IMR-90 (cell line): ENCODE results near the gene KLHL2. TPM values are rescaled to one million over a fixed set of nuclear protein-coding genes. Genes with fewer than 3 reads are reported as not detected.

ENCODE experiments used
- ATAC-seq: fragments of 200-7000 bp; cut with Tn5 transposase; 2 replicates; pipeline ENCODE4 v1.9.1; 2020; ENCODE audit warnings: low read depth, mild to moderate bottlenecking, moderate library complexity
- BruUV-seq: library from RNA; stranded (reverse); fragments of 400-500 nt; replicated peaks from 2 replicates; lab custom pipeline; 2021; lab: Mats Ljungman, UMichigan
- CTCF ChIA-PET: fragments of 300-600 bp; formaldehyde crosslinking; extraction: SDS; loops from one replicate; lab custom pipeline; 2021; ENCODE audit warnings: antibody characterized with exemption; lab: Yijun Ruan, JAX
- POLR2A ChIA-PET: fragments of 300-600 bp; sonication (Branson Sonifier 250); formaldehyde crosslinking; loops from one replicate; lab custom pipeline; 2022; ENCODE audit warnings: antibody characterized with exemption; ENCODE audit not compliant: unreplicated experiment; lab: Charles Lee
- DNase-seq: peaks from one replicate; pipeline ENCODE4 v3.0.0; 2013
- H2AFZ ChIP-seq: replicated peaks from 2 replicates; pipeline ENCODE3; 2013; ENCODE audit warnings: low read length, mild to moderate bottlenecking; ENCODE audit not compliant: poor library complexity
- H2AK5ac ChIP-seq: 2 replicates; pipeline ENCODE4 v1.6.1; 2013; ENCODE audit warnings: low read depth, low read length, inconsistent platforms
- H2AK9ac ChIP-seq: replicated peaks from 2 replicates; pipeline ENCODE3; 2013; ENCODE audit warnings: mild to moderate bottlenecking, low read depth, low read length, moderate library complexity; ENCODE audit not compliant: poor library complexity
- H2BK120ac ChIP-seq: 2 replicates; pipeline ENCODE4 v1.6.1; 2013; ENCODE audit warnings: low read depth, low read length, inconsistent platforms
- H2BK15ac ChIP-seq: 3 replicates; pipeline ENCODE4 v1.6.1; 2013; ENCODE audit warnings: low read depth, low read length, inconsistent platforms
- H2BK20ac ChIP-seq: 2 replicates; pipeline ENCODE4 v1.6.1; 2013; ENCODE audit warnings: low read depth, mild to moderate bottlenecking, inconsistent platforms, low read length, moderate library complexity
- H2BK5ac ChIP-seq: 2 replicates; pipeline ENCODE4 v1.6.1; 2013; ENCODE audit warnings: mild to moderate bottlenecking, low read depth, low read length, inconsistent platforms; ENCODE audit not compliant: poor library complexity, severe bottlenecking
- H3K14ac ChIP-seq: replicated peaks from 2 replicates; pipeline ENCODE4 v1.6.1; 2013; ENCODE audit warnings: low read depth, low read length, inconsistent platforms
- H3K18ac ChIP-seq: 2 replicates; pipeline ENCODE4 v1.6.1; 2013; ENCODE audit warnings: low read depth, low read length, control low read depth
- H3K23ac ChIP-seq: 2 replicates; pipeline ENCODE4 v1.6.1; 2013; ENCODE audit warnings: low read depth, low read length, inconsistent platforms
- H3K27ac ChIP-seq: 2 replicates; pipeline ENCODE4 v1.5.1; 2013; ENCODE audit warnings: mild to moderate bottlenecking, control low read depth, low read length; ENCODE audit not compliant: insufficient read depth
- H3K27me3 ChIP-seq: 2 replicates; pipeline ENCODE4 v1.6.1; 2013; ENCODE audit warnings: low read length; ENCODE audit not compliant: control insufficient read depth, insufficient read depth
- H3K36me3 ChIP-seq: 2 replicates; pipeline ENCODE4 v1.6.1; 2013; ENCODE audit warnings: low read length, mixed read lengths; ENCODE audit not compliant: control insufficient read depth, insufficient read depth
- H3K4ac ChIP-seq: 2 replicates; pipeline ENCODE4 v1.6.1; 2013; ENCODE audit warnings: low read depth, low read length, inconsistent platforms
- H3K4me1 ChIP-seq: 2 replicates; pipeline ENCODE4 v1.6.1; 2013; ENCODE audit warnings: low read length, mixed read lengths; ENCODE audit not compliant: control insufficient read depth, insufficient read depth
- H3K4me2 ChIP-seq: 2 replicates; pipeline ENCODE4 v1.6.1; 2013; ENCODE audit warnings: low read depth, mild to moderate bottlenecking, control low read depth, low read length, moderate library complexity
- H3K4me3 ChIP-seq: 2 replicates; pipeline ENCODE4 v1.5.1; 2013; ENCODE audit warnings: low read depth, mild to moderate bottlenecking, control low read depth, low read length, moderate library complexity; ENCODE audit not compliant: insufficient read depth
- H3K56ac ChIP-seq: 2 replicates; pipeline ENCODE4 v1.6.1; 2013; ENCODE audit warnings: low read length, inconsistent platforms; ENCODE audit not compliant: insufficient read depth; ENCODE audit errors: extremely low read depth
- H3K79me1 ChIP-seq, 2 experiments: 2 replicates each; pipeline ENCODE4 v1.6.1; 2013; ENCODE audit warnings: low read length in 2 of 2, inconsistent platforms in 1 of 2, low read depth in 1 of 2
- H3K9ac ChIP-seq: 2 replicates; pipeline ENCODE4 v1.6.1; 2013; ENCODE audit warnings: low read depth, low read length, control low read depth
- H3K9me1 ChIP-seq: 2 replicates; pipeline ENCODE4 v1.6.1; 2013; ENCODE audit warnings: low read length, inconsistent platforms; ENCODE audit not compliant: insufficient read depth
- H3K9me3 ChIP-seq: 2 replicates; pipeline ENCODE4 v1.6.1; 2013; ENCODE audit warnings: low read length; ENCODE audit not compliant: control insufficient read depth, insufficient read depth
- H4K20me1 ChIP-seq: 2 replicates; pipeline ENCODE4 v1.6.1; 2013; ENCODE audit warnings: low read length, inconsistent platforms; ENCODE audit not compliant: insufficient read depth
- H4K5ac ChIP-seq: 2 replicates; pipeline ENCODE4 v1.6.1; 2013; ENCODE audit warnings: mild to moderate bottlenecking, low read depth, low read length, control low read depth
- H4K8ac ChIP-seq, 2 experiments: 2 replicates each; pipeline ENCODE4 v1.6.1; 2013; ENCODE audit warnings: low read depth in 2 of 2, low read length in 2 of 2, control low read depth in 1 of 2, inconsistent platforms in 1 of 2
- H4K91ac ChIP-seq: 2 replicates; pipeline ENCODE4 v1.6.1; 2013; ENCODE audit warnings: low read depth, low read length, inconsistent platforms; ENCODE audit not compliant: insufficient read depth
- CEBPB ChIP-seq: IDR thresholded peaks from 2 replicates; pipeline ENCODE4 v1.6.1; 2012; ENCODE audit warnings: low read depth, low read length, improper control_type of control experiment
- MAZ ChIP-seq: IDR thresholded peaks from 2 replicates; pipeline ENCODE4 v1.6.1; 2012; ENCODE audit warnings: low read depth, mild to moderate bottlenecking, low read length, improper control_type of control experiment, moderate library complexity, borderline replicate concordance
- WGBS, 2 experiments: methylation state at CpG; one replicate each; pipeline versions ENCODE4 v1.1.5 to v1.1.7; 2013; ENCODE audit warnings: missing lambda C conversion rate in 2 of 2; ENCODE audit not compliant: insufficient read length in 1 of 2; ENCODE audit errors: extremely low coverage in 2 of 2; 5-methylcytosine and 5-hydroxymethylcytosine counted together
- dilution Hi-C: fragments of 300-500 bp; cut with HindIII; formaldehyde crosslinking; loops from one replicate; pipeline ENCODE4 v1.14.3; 2018; ENCODE audit warnings: low sequenced_read_pairs; ENCODE audit not compliant: unreplicated experiment
- in situ Hi-C: fragments of 300-500 bp; cut with MboI; formaldehyde crosslinking; loops from 3 replicates; pipeline ENCODE4 v1.14.3; 2019; ENCODE audit warnings: low sequenced_read_pairs, inconsistent platforms, mixed read lengths
- intact Hi-C: fragments of 100-400 bp; cut with micrococcal nuclease; formaldehyde crosslinking; loops from 2 replicates; pipeline ENCODE4 v1.10.0; 2022
- polyA plus RNA-seq, 3 experiments: library from polyadenylated mRNA; depleted of rRNA; stranded (reverse); fragments of >200 nt; gene quantifications; 2 replicates each; pipeline ENCODE4 v1.2.3, GENCODE V29; 2012; ENCODE audit warnings: low replicate concordance in 1 of 3
- total RNA-seq: library from RNA; depleted of rRNA; stranded (reverse); fragments of >200 nt; gene quantifications from 2 replicates; pipeline ENCODE4 v1.2.3, GENCODE V29; 2012

KLHL2 gene
- total and polyA plus RNA-seq, 2 of the 4 experiments (the other 2 are of a cell fraction): 11.0 to 12.4 TPM

GRCh38 chr4:165369522-165369921 lies 162.2 kb downstream of the KLHL2 start:
- in situ Hi-C loops: no loop called here
- POLR2A ChIA-PET: no interaction called here

More at GRCh38 chr4:165369522-165369921, 162.2 kb downstream of the KLHL2 start:
- Histone ChIP-seq H2BK15ac (no peak overlapping the region), H3K4me2 (no peak overlapping the region), H3K9me1 (no peaks in the 10 kb centered on the region), H3K4ac (no peak overlapping the region), H2AK9ac (no peak overlapping the region), H3K9ac (no peak overlapping the region), H3K36me3 (no peaks in the 10 kb centered on the region), H3K18ac (no peak overlapping the region), H3K27ac (no peak overlapping the region), H2AFZ (no peak overlapping the region), H3K9me3 (no peaks in the 10 kb centered on the region), H3K79me1 (no peaks in the 10 kb centered on the region), H4K5ac (no peak overlapping the region), H4K8ac (no peak overlapping the region), H2BK20ac (no peak overlapping the region), H3K23ac (no peak overlapping the region), H4K91ac (no peak overlapping the region), H3K4me3 (no peak overlapping the region), H3K4me1 (no peaks in the 10 kb centered on the region), H3K56ac (no peak overlapping the region), H2AK5ac (no peak overlapping the region), H2BK120ac (no peak overlapping the region), H3K14ac (no peak overlapping the region), H2BK5ac (no peak overlapping the region), H3K27me3 (no peaks in the 10 kb centered on the region), H4K20me1 (no peaks in the 10 kb centered on the region)
- DNase-seq (no peak), ATAC-seq (no peak)
- CTCF ChIA-PET: no interaction called here
- no TSS peak for BruUV-seq
- intact Hi-C loops: no loop called here
- no CpG with 5 or more reads among the region's 5 CpGs for WGBS, 2 experiments
- peak; percentile 54; the same call in 1 of the 2 replicates for TF ChIP-seq CEBPB
- TF ChIP-seq MAZ: no peak
- dilution Hi-C loops: no loop called here
